SIG-M5 (cell line): ENCODE measurements around the gene NDUFV3.
"Not testable (repeated sequence)": the region's sequence is repeated elsewhere in the genome, so short reads cannot be mapped to it uniquely, and the experiment has no call there.

Experiments used
- DNase-seq: peaks from one replicate; lab custom pipeline; 2025; lab: John Stamatoyannopoulos, UW

Gene NDUFV3

GRCh38 chr21:42892931-42893755 is at the start of gene NDUFV3:
TSS of gene NDUFV3 (plus strand) at chr21:42893309. CDS start at chr21:42893334, 25 bp downstream.
- DNase-seq, result peak; percentile 90

- DNase-seq, result no peak
Measured at GRCh38 chr21:42844411-42845113, 48.5 kb upstream of the NDUFV3 start.

GRCh38 chr21:42845296-42845965 is 47.7 kb upstream of the NDUFV3 start:
- DNase-seq, result no peak

GRCh38 chr21:42846221-42846620 is 46.9 kb upstream of the NDUFV3 start:
- no peak for DNase-seq

GRCh38 chr21:42847051-42847707 is 45.9 kb upstream of the NDUFV3 start:
- DNase-seq, result no peak

GRCh38 chr21:42847726-42848125 is 45.4 kb upstream of the NDUFV3 start:
- no peak for DNase-seq

- not testable (repeated sequence) for DNase-seq
Measured at GRCh38 chr21:42848144-42848931, 44.8 kb upstream of the NDUFV3 start.

- DNase-seq, result no peak
Measured at GRCh38 chr21:42848932-42849758, 44.0 kb upstream of the NDUFV3 start.

GRCh38 chr21:42849759-42850412 is 43.2 kb upstream of the NDUFV3 start:
- no peak for DNase-seq

GRCh38 chr21:42850463-42850862 is 42.6 kb upstream of the NDUFV3 start:
- no peak for DNase-seq

GRCh38 chr21:42850866-42851391 is 42.2 kb upstream of the NDUFV3 start:
- DNase-seq, result no peak

- DNase-seq, result no peak
Measured at GRCh38 chr21:42851812-42852665, 41.1 kb upstream of the NDUFV3 start.

GRCh38 chr21:42852925-42853570 is 40.1 kb upstream of the NDUFV3 start:
- no peak for DNase-seq

GRCh38 chr21:42853621-42854020 is 39.5 kb upstream of the NDUFV3 start:
- no peak for DNase-seq

GRCh38 chr21:42854246-42855010 is 38.7 kb upstream of the NDUFV3 start:
- no peak for DNase-seq

GRCh38 chr21:42855171-42855936 is 37.8 kb upstream of the NDUFV3 start:
- DNase-seq, result no peak

- DNase-seq, result no peak
Measured at GRCh38 chr21:42855937-42856335, 37.2 kb upstream of the NDUFV3 start.
